H1 (cell line): ENCODE data around the gene ALAS1. TPM values are rescaled to one million over a fixed set of nuclear protein-coding genes. Genes with fewer than 3 reads are reported as not detected.

ENCODE experiments used
- CTCF ChIA-PET: fragments of 300-600 bp; sonication (Branson Sonifier 250); formaldehyde crosslinking; loops from one replicate; lab custom pipeline; 2021; ENCODE audit not compliant: partially characterized antibody; lab: Charles Lee
- POLR2A ChIA-PET: fragments of 300-600 bp; sonication (Branson Sonifier 250); formaldehyde crosslinking; loops from one replicate; lab custom pipeline; 2021; ENCODE audit warnings: inconsistent platforms; ENCODE audit not compliant: partially characterized antibody; lab: Charles Lee
- DNase-seq, 2 experiments: peaks; one replicate each; pipeline versions ENCODE4 v3.0.0 to v3.0.0-alpha.2; 2010 to 2022; ENCODE audit warnings: low spot score in 2 of 2, low read depth in 1 of 2, mixed read lengths in 1 of 2
- FAIRE-seq: peaks from 2 replicates; lab custom pipeline; 2011; peaks lifted over from hg19 to GRCh38; lab: Jason Lieb, UNC
- H2AFZ ChIP-seq: 2 replicates; pipeline ENCODE4 v1.8.1; 2012; ENCODE audit warnings: low read length, inconsistent platforms
- H2AK5ac ChIP-seq: 2 replicates; pipeline ENCODE4 v1.6.1; 2013; ENCODE audit warnings: low read depth, low read length
- H2BK120ac ChIP-seq: replicated peaks from 2 replicates; pipeline ENCODE3; 2013; ENCODE audit warnings: low read depth, low read length, inconsistent platforms
- H2BK12ac ChIP-seq: 2 replicates; pipeline ENCODE4 v1.6.1; 2013; ENCODE audit warnings: low read depth, low read length
- H2BK15ac ChIP-seq: 2 replicates; pipeline ENCODE4 v1.6.1; 2013; ENCODE audit warnings: low read length
- H2BK20ac ChIP-seq: 2 replicates; pipeline ENCODE4 v1.6.1; 2013; ENCODE audit warnings: low read length
- H2BK5ac ChIP-seq: 2 replicates; pipeline ENCODE4 v1.6.1; 2013; ENCODE audit warnings: low read depth, low read length
- H3K14ac ChIP-seq: 2 replicates; pipeline ENCODE4 v1.6.1; 2013; ENCODE audit warnings: inconsistent platforms; ENCODE audit not compliant: insufficient read length
- H3K18ac ChIP-seq: 2 replicates; pipeline ENCODE4 v1.6.1; 2013; ENCODE audit warnings: low read length; ENCODE audit errors: extremely low read depth
- H3K23ac ChIP-seq: 2 replicates; pipeline ENCODE4 v1.6.1; 2013; ENCODE audit warnings: inconsistent platforms; ENCODE audit not compliant: insufficient read length
- H3K23me2 ChIP-seq: 2 replicates; pipeline ENCODE4 v1.6.1; 2013; ENCODE audit warnings: low read depth, low read length
- H3K27ac ChIP-seq: 2 replicates; pipeline ENCODE4 v1.6.1; 2011; ENCODE audit warnings: low read depth, low read length, inconsistent platforms
- H3K27me3 ChIP-seq, 4 experiments: replicated peaks in 1 of 4; 1 replicate in 1 of 4; 2 replicates in 3 of 4; pipeline versions ENCODE4 v1.6.1 to v1.8.1; 2011 to 2013; ENCODE audit warnings: low read length in 3 of 4, mild to moderate bottlenecking in 3 of 4, inconsistent platforms in 2 of 4, mixed read lengths in 2 of 4, moderate library complexity in 1 of 4; ENCODE audit not compliant: control insufficient read depth in 3 of 4, insufficient read depth in 3 of 4; ENCODE audit errors: extremely low read depth in 1 of 4
- H3K36me3 ChIP-seq, 4 experiments: 2 replicates each; pipeline versions ENCODE4 v1.6.1 to v1.8.1; 2011 to 2013; ENCODE audit warnings: mild to moderate bottlenecking in 4 of 4, low read length in 3 of 4, moderate library complexity in 2 of 4, control low read depth in 1 of 4, inconsistent platforms in 1 of 4; ENCODE audit not compliant: insufficient read depth in 4 of 4, control insufficient read depth in 2 of 4
- H3K4ac ChIP-seq: replicated peaks from 2 replicates; pipeline ENCODE3; 2013; ENCODE audit warnings: low read length, low read depth, mixed read lengths, inconsistent platforms; ENCODE audit not compliant: insufficient read length
- H3K4me1 ChIP-seq, 4 experiments: replicated peaks in 1 of 4; 1 replicate in 1 of 4; 2 replicates in 3 of 4; pipeline versions ENCODE4 v1.6.1 to v1.8.1; 2011 to 2013; ENCODE audit warnings: low read length in 3 of 4, inconsistent platforms in 2 of 4, mixed read lengths in 1 of 4; ENCODE audit not compliant: insufficient read depth in 4 of 4, control insufficient read depth in 3 of 4
- H3K4me2 ChIP-seq, 2 experiments: 2 replicates each; pipeline versions ENCODE4 v1.6.1 to v1.8.1; 2011 to 2013; ENCODE audit warnings: low read depth in 2 of 2, low read length in 2 of 2, control low read depth in 1 of 2, inconsistent platforms in 1 of 2, mild to moderate bottlenecking in 1 of 2; ENCODE audit not compliant: insufficient read depth in 1 of 2
- H3K4me3 ChIP-seq, 4 experiments: fragments of 200-600, 300-600 bp in 1 of 4; sonication (generic), shearing (Covaris generic), sonication (Bioruptor Twin) in 1 of 4; 2 replicates each; pipeline versions ENCODE4 v1.5.1 to v1.8.1; 2011 to 2016; ENCODE audit warnings: low read length in 4 of 4, low read depth in 3 of 4, control low read depth in 2 of 4, inconsistent platforms in 2 of 4, mild to moderate bottlenecking in 2 of 4, mixed read lengths in 1 of 4, moderate library complexity in 1 of 4; ENCODE audit not compliant: insufficient read depth in 2 of 4; ENCODE audit errors: extremely low read depth in 1 of 4
- H3K56ac ChIP-seq: replicated peaks from 2 replicates; pipeline ENCODE3; 2013; ENCODE audit warnings: low read depth, mild to moderate bottlenecking, mixed read lengths, low read length, inconsistent platforms; ENCODE audit not compliant: insufficient read length
- H3K79me1 ChIP-seq: 2 replicates; pipeline ENCODE4 v1.6.1; 2013; ENCODE audit warnings: low read depth, low read length, control low read depth
- H3K79me2 ChIP-seq, 2 experiments: 2 replicates each; pipeline versions ENCODE4 v1.6.1 to v1.8.1; 2012 to 2013; ENCODE audit warnings: low read length in 2 of 2, mild to moderate bottlenecking in 2 of 2, inconsistent platforms in 1 of 2; ENCODE audit not compliant: insufficient read depth in 2 of 2, control insufficient read depth in 1 of 2
- H3K9ac ChIP-seq, 4 experiments: replicated peaks in 1 of 4; 1 replicate in 1 of 4; 2 replicates in 3 of 4; pipeline versions ENCODE4 v1.6.1 to v1.8.1; 2011 to 2013; ENCODE audit warnings: low read depth in 3 of 4, low read length in 3 of 4, control low read depth in 2 of 4, mild to moderate bottlenecking in 2 of 4, moderate library complexity in 2 of 4, inconsistent platforms in 1 of 4; ENCODE audit errors: extremely low read depth in 1 of 4
- H3K9me3 ChIP-seq, 2 experiments: 2 replicates each; pipeline versions ENCODE4 v1.6.1 to v1.8.1; 2012 to 2013; ENCODE audit warnings: mild to moderate bottlenecking in 2 of 2, moderate library complexity in 2 of 2, control low read depth in 1 of 2, inconsistent platforms in 1 of 2, low read depth in 1 of 2, low read length in 1 of 2, mixed read lengths in 1 of 2; ENCODE audit not compliant: insufficient read depth in 2 of 2
- H4K20me1 ChIP-seq, 2 experiments: replicated peaks in 1 of 2; 2 replicates each; pipeline versions ENCODE3 to v1.8.1; 2011 to 2013; ENCODE audit warnings: inconsistent platforms in 2 of 2, low read length in 2 of 2, mild to moderate bottlenecking in 1 of 2; ENCODE audit not compliant: insufficient read depth in 2 of 2, control insufficient read depth in 1 of 2
- H4K5ac ChIP-seq: 2 replicates; pipeline ENCODE4 v1.6.1; 2013; ENCODE audit warnings: low read length, low read depth, mixed read lengths, inconsistent platforms; ENCODE audit not compliant: insufficient read length
- H4K8ac ChIP-seq: 2 replicates; pipeline ENCODE4 v1.8.0; 2013; ENCODE audit warnings: mild to moderate bottlenecking, moderate library complexity, low read length, inconsistent platforms; ENCODE audit not compliant: insufficient read depth; ENCODE audit errors: extremely low read depth
- H4K91ac ChIP-seq: replicated peaks from 2 replicates; pipeline ENCODE3; 2013; ENCODE audit warnings: low read length, mixed read lengths, inconsistent platforms; ENCODE audit not compliant: insufficient read length
- ASH2L ChIP-seq: fragments of 200-600, 300-600 bp; sonication (generic); IDR thresholded peaks from one replicate; pipeline ENCODE4 v1.7.1; 2017; ENCODE audit warnings: low read length
- CTCF ChIP-seq, 3 experiments: IDR thresholded peaks; 1 replicate in 2 of 3; 2 replicates in 1 of 3; pipeline versions ENCODE4 v1.5.1 to v1.6.1; 2011; ENCODE audit warnings: low read length in 3 of 3, mild to moderate bottlenecking in 3 of 3, inconsistent platforms in 2 of 3, low read depth in 1 of 3, moderate library complexity in 1 of 3; ENCODE audit not compliant: insufficient read depth in 1 of 3; ENCODE audit errors: control extremely low read depth in 1 of 3
- EGR1 ChIP-seq: IDR thresholded peaks from 2 replicates; pipeline ENCODE4 v1.6.1; 2011; ENCODE audit warnings: low read depth, low read length, borderline replicate concordance
- EP300 ChIP-seq, 2 experiments: IDR thresholded peaks; 1 replicate in 1 of 2; 2 replicates in 1 of 2; pipeline ENCODE4 v1.6.1; 2011 to 2012; ENCODE audit warnings: low read depth in 2 of 2, low read length in 2 of 2, mild to moderate bottlenecking in 2 of 2, borderline replicate concordance in 1 of 2, inconsistent platforms in 1 of 2, moderate library complexity in 1 of 2
- HDAC2 ChIP-seq, 2 experiments: fragments of 300-600 bp in 1 of 2; sonication (generic) in 1 of 2; IDR thresholded peaks; 2 replicates each; pipeline ENCODE4 v1.6.1; 2011 to 2012; ENCODE audit warnings: low read depth in 2 of 2, low read length in 2 of 2, mild to moderate bottlenecking in 2 of 2, moderate library complexity in 2 of 2, borderline replicate concordance in 1 of 2, inconsistent platforms in 1 of 2
- MAX ChIP-seq: IDR thresholded peaks from 2 replicates; pipeline ENCODE4 v1.6.1; 2012; ENCODE audit warnings: inconsistent platforms
- PHF8 ChIP-seq: fragments of 200-600 bp; sonication (generic); conservative IDR thresholded peaks from 2 replicates; pipeline ENCODE4 v1.7.1; 2012; ENCODE audit warnings: low read depth, mild to moderate bottlenecking, inconsistent platforms, low read length, moderate library complexity
- USF2 ChIP-seq: IDR thresholded peaks from 2 replicates; pipeline ENCODE4 v1.6.1; 2011; ENCODE audit warnings: low read length, improper control_type of control experiment
- WGBS, 2 experiments: shearing (Covaris generic) in 1 of 2; methylation state at CpG; one replicate each; pipeline versions ENCODE4 v1.1.6 to v1.1.7; 2013 to 2015; ENCODE audit warnings: low lambda C conversion rate in 2 of 2, mixed read lengths in 2 of 2, inconsistent platforms in 1 of 2, low coverage in 1 of 2, missing lambda C conversion rate in 1 of 2; ENCODE audit not compliant: insufficient replicate concordance in 2 of 2, insufficient coverage in 1 of 2, insufficient read length in 1 of 2; ENCODE audit errors: extremely low coverage in 1 of 2, missing lambda C conversion rate in 1 of 2; 5-methylcytosine and 5-hydroxymethylcytosine counted together
- polyA plus RNA-seq, 7 experiments: library from polyadenylated mRNA; depleted of rRNA in 3 of 7; stranded (reverse) in 5 of 7; unstranded in 2 of 7; fragments of >200 nt in 5 of 7; fragments of 200-250 nt in 2 of 7; gene quantifications; 1 replicate in 5 of 7; 2 replicates in 1 of 7; 4 replicates in 1 of 7; pipeline versions ENCODE4 v1.2.1 to v1.2.3, GENCODE V29; 2011 to 2013; ENCODE audit warnings: missing spikeins in 2 of 7, mixed read lengths in 2 of 7
- total RNA-seq: library from RNA; stranded (reverse); fragmentation: NEBNext Ultra II Directional; extraction: Animal tissue kit (Norgen Biotek cat#: 25700); gene quantifications from 2 replicates; pipeline ENCODE4 v1.2.1, GENCODE V29; 2021

The ALAS1 gene
- total and polyA plus RNA-seq, 2 of the 8 experiments (the other 6 are each of a cell fraction or from before 2014, with no cell fraction given): 45.9 to 84.4 TPM

GRCh38 chr3:52228266-52228665 is 30.3 kb downstream of the ALAS1 start:
- FAIRE-seq (no peak), DNase-seq (no peak)
- H3K23me2 ChIP-seq: no peaks in the 10 kb centered on the region
- peaks cover 8 to 10% of the 10 kb centered on the region in 2 experiments for H4K20me1 ChIP-seq
- no peaks in the 10 kb centered on the region for H3K79me2 ChIP-seq
- H4K5ac ChIP-seq: no peak overlapping the region
- H3K4ac ChIP-seq: no peak overlapping the region
- H3K23ac ChIP-seq: no peak overlapping the region
- H2BK120ac ChIP-seq: no peak overlapping the region
- no peak overlapping the region for H3K27ac ChIP-seq
- no peak overlapping the region for H4K91ac ChIP-seq
- H4K8ac ChIP-seq: no peak overlapping the region
- H2BK15ac ChIP-seq: no peak overlapping the region
- no peak overlapping the region for H3K56ac ChIP-seq
- H3K18ac ChIP-seq: no peak overlapping the region
- H3K9ac ChIP-seq: no peak overlapping the region
- 92% methylated on average over 10 of the region's 10 CpGs; no CpG with 5 or more reads in 1 of the 2 experiments for WGBS, 2 experiments
- H3K79me1 ChIP-seq: no peaks in the 10 kb centered on the region; the same call in 1 of the 2 replicates
- POLR2A ChIA-PET: interaction anchor here (1.5 kb wide), 1 partner anchor 9 kb away, joined by 4 read pairs; no protein-coding TSS in a partner anchor
- no peaks in the 10 kb centered on the region for H3K27me3 ChIP-seq
- H2BK5ac ChIP-seq: no peak overlapping the region
- no peak overlapping the region for H2AFZ ChIP-seq
- no peak overlapping the region for H2BK12ac ChIP-seq
- H3K36me3 ChIP-seq: peaks cover 5 to 17% (median 11%) of the 10 kb centered on the region in 4 experiments; a peak in 5 of 8 replicates
- H2BK20ac ChIP-seq: no peak overlapping the region
- no peak overlapping the region for H3K14ac ChIP-seq
- H3K4me1 ChIP-seq: peaks cover 0 to 4% (median 2%) of the 10 kb centered on the region in 4 experiments; a peak in 5 of 7 replicates
- no peak overlapping the region for H3K4me2 ChIP-seq
- H2AK5ac ChIP-seq: no peak overlapping the region
- no peak overlapping the region for H3K4me3 ChIP-seq
- no peaks in the 10 kb centered on the region for H3K9me3 ChIP-seq
- CTCF ChIA-PET: interaction anchor here (1.9 to 14.4 kb wide), 3 partner anchors 10 to 32 kb away, joined by 4 to 336 read pairs (median 126); partner anchors contain the start of genes PPM1M and TLR9
- no peak for TF ChIP-seq HDAC2 (IDR thresholded peaks at IDR 0.05; ENCODE audit: borderline replicate concordance in 1 of 2, low read depth in 2 of 2, low read length in 2 of 2)
- no peak for TF ChIP-seq EGR1
- no peak for TF ChIP-seq PHF8
- TF ChIP-seq USF2: no peak
- TF ChIP-seq ASH2L: no peak
- TF ChIP-seq MAX: no peak
- TF ChIP-seq CTCF (IDR thresholded peaks at IDR 0.05; ENCODE audit: control extremely low read depth in 1 of 3, insufficient read depth in 1 of 3, low read depth in 1 of 3, low read length in 3 of 3): no peak
- no peak for TF ChIP-seq EP300 (IDR thresholded peaks at IDR 0.05; ENCODE audit: borderline replicate concordance in 1 of 2, low read depth in 2 of 2, low read length in 2 of 2)
